ENCODE results near the gene KRTAP10-5. TPM values are rescaled to one million over a fixed set of nuclear protein-coding genes. Genes with fewer than 3 reads are reported as not detected.
A peak's percentile ranks its signal among the peaks of the same experiment; 100 is the strongest.

Gene KRTAP10-5
- total and polyA plus RNA-seq, 9 of the 15 experiments (the other 6 are each of a cell fraction or from before 2014, with no cell fraction given), result not detected

DNA sequence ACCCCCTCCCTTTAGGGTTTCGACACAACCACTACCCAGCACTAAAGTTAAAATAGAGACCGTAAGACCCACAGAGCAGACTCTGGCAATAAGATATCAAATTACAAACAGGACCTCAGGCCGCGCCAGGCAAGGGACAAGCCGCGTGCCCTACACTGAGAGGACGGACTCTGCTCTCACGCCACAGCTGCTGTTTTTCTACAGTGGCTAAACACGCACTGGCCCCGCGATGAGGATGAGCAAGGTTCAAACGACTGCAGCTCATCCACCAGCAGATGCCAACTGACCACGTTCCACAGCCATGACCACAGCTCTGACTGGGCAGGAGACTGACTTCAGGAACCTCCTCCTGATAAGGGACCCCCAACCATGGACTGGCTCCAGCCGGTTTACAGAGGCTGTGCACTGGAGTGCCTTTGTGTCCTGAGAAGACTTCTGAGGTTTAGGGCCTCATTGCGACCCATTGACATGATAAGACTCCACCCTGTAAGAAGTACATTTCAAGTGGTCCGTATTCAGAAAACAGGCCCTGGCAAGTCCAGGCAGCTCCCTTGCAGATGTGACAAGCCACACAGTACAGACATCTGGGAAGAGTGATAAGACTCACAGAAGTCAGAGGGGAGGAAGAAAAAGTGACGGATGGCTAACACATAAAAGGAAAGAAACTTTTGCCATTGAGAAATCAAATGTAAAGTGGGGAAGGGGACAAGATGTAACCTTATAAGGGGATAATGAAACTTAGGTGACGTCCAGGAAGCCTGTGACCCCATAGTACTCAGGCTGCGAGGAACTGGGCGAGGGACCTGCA is 13.4 kb upstream of the KRTAP10-5 start (continued):
- TF ChIP-seq POLR3A (IDR thresholded peaks at IDR 0.05; ENCODE audit: borderline replicate concordance, extremely low read depth, insufficient read depth, insufficient read length) (no peak), ZNF699 (CRISPR knock-in tag; IDR thresholded peaks at IDR 0.05; ENCODE audit: insufficient replicate concordance) (no peak), SRF (CRISPR knock-in tag; IDR thresholded peaks at IDR 0.05) (peak in 1 of 2 experiments; percentile 83; a peak in 2 of 4 replicates), GATAD2B (IDR thresholded peaks at IDR 0.05; ENCODE audit: borderline replicate concordance) (no peak), MTA1 (IDR thresholded peaks at IDR 0.05; ENCODE audit: borderline replicate concordance) (peak; percentile 71; the same call in 1 of the 2 replicates), HES1 (IDR thresholded peaks at IDR 0.05; ENCODE audit: low read depth) (no peak), ZNF717 (CRISPR knock-in tag; IDR thresholded peaks at IDR 0.05) (no peak), CTBP1 (IDR thresholded peaks at IDR 0.05; ENCODE audit: borderline replicate concordance) (peak; percentile 83), NFIC (IDR thresholded peaks at IDR 0.05) (peak; percentile 83), ZNF311 (CRISPR knock-in tag; IDR thresholded peaks at IDR 0.05) (no peak), NR2C1 (IDR thresholded peaks at IDR 0.05) (no peak), NR2C1 (tag; IDR thresholded peaks at IDR 0.05) (peak; percentile 74), RNF2 (IDR thresholded peaks at IDR 0.05) (peak; percentile 40; the same call in 1 of the 2 replicates), ZEB2 (IDR thresholded peaks at IDR 0.05) (peak; percentile 45; the same call in 1 of the 2 replicates), KLF1 (tag; IDR thresholded peaks at IDR 0.05) (no peak; the same call in 1 of the 2 replicates), FIP1L1 (IDR thresholded peaks at IDR 0.05; ENCODE audit: low read depth, low read length, poor library complexity, severe bottlenecking) (no peak), ZNF785 (CRISPR knock-in tag; IDR thresholded peaks at IDR 0.05) (no peak), CTCF (IDR thresholded peaks at IDR 0.05 in 2 of 3, conservative IDR thresholded peaks at IDR 0.05 in 1 of 3; ENCODE audit: insufficient read depth in 2 of 3, low read depth in 1 of 3, low read length in 3 of 3) (no peak)
- TF ChIP-seq, protein P1, sequence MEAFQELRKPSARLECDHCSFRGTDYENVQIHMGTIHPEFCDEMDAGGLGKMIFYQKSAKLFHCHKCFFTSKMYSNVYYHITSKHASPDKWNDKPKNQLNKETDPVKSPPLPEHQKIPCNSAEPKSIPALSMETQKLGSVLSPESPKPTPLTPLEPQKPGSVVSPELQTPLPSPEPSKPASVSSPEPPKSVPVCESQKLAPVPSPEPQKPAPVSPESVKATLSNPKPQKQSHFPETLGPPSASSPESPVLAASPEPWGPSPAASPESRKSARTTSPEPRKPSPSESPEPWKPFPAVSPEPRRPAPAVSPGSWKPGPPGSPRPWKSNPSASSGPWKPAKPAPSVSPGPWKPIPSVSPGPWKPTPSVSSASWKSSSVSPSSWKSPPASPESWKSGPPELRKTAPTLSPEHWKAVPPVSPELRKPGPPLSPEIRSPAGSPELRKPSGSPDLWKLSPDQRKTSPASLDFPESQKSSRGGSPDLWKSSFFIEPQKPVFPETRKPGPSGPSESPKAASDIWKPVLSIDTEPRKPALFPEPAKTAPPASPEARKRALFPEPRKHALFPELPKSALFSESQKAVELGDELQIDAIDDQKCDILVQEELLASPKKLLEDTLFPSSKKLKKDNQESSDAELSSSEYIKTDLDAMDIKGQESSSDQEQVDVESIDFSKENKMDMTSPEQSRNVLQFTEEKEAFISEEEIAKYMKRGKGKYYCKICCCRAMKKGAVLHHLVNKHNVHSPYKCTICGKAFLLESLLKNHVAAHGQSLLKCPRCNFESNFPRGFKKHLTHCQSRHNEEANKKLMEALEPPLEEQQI (IDR thresholded peaks at IDR 0.05), result 0 out of 2 replicates have a peak, but pooled peaks have one; percentile 16
- TF ChIP-seq, protein P2, sequence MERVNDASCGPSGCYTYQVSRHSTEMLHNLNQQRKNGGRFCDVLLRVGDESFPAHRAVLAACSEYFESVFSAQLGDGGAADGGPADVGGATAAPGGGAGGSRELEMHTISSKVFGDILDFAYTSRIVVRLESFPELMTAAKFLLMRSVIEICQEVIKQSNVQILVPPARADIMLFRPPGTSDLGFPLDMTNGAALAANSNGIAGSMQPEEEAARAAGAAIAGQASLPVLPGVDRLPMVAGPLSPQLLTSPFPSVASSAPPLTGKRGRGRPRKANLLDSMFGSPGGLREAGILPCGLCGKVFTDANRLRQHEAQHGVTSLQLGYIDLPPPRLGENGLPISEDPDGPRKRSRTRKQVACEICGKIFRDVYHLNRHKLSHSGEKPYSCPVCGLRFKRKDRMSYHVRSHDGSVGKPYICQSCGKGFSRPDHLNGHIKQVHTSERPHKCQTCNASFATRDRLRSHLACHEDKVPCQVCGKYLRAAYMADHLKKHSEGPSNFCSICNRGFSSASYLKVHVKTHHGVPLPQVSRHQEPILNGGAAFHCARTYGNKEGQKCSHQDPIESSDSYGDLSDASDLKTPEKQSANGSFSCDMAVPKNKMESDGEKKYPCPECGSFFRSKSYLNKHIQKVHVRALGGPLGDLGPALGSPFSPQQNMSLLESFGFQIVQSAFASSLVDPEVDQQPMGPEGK (CRISPR knock-in tag; IDR thresholded peaks at IDR 0.05; ENCODE audit: borderline replicate concordance), result no peak
